GM10266 (cell line): ENCODE measurements around the gene TSSC4.

Experiments
- DNase-seq: peaks from one replicate; pipeline ENCODE4 v3.0.0; 2012; ENCODE audit errors: extremely low spot score
- TF ChIP-seq, protein P1 (sequence below): IDR thresholded peaks from 2 replicates; pipeline ENCODE4 v1.5.1; 2012; ENCODE audit warnings: mild to moderate bottlenecking, low read depth; ENCODE audit not compliant: control insufficient read depth, insufficient read depth; ENCODE audit errors: missing control alignments

The TSSC4 gene

DNA sequence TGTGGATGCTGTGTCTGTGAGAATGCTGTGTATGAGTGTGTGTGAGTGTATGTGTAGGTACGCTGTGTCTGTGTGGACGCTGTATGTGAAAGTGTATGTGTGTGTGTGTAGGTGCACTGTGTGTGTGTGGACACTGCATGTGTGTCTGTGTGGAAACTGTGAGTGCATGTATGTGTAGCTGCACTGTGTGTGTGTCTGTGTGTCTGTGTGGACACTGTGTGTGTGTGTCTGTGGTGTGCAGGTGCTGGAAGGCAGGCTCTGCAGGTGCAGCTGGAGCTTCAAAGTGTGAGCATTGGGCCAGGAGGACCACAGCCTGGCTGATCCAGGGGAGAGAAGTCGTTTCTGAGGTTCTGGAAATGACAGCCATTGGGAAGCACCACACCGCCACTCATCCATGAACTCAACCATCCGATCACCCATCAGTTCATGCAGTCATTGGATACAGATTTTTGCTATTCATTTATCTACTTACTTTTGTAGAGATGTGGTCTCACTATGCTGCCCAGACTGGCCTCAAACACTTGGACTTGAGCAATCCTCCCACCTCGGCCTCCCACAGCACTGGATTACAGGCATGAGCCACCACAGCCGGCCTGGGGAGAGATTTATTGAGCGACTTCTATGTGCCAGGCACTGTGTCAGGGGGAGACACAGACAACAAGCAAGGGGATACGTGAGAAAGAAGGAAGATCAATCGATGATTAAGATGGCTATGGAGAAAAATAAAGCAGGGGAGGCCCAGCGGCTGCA, 34.1 kb downstream of the TSSC4 start:
- TF ChIP-seq, protein P1, sequence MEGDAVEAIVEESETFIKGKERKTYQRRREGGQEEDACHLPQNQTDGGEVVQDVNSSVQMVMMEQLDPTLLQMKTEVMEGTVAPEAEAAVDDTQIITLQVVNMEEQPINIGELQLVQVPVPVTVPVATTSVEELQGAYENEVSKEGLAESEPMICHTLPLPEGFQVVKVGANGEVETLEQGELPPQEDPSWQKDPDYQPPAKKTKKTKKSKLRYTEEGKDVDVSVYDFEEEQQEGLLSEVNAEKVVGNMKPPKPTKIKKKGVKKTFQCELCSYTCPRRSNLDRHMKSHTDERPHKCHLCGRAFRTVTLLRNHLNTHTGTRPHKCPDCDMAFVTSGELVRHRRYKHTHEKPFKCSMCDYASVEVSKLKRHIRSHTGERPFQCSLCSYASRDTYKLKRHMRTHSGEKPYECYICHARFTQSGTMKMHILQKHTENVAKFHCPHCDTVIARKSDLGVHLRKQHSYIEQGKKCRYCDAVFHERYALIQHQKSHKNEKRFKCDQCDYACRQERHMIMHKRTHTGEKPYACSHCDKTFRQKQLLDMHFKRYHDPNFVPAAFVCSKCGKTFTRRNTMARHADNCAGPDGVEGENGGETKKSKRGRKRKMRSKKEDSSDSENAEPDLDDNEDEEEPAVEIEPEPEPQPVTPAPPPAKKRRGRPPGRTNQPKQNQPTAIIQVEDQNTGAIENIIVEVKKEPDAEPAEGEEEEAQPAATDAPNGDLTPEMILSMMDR, result no peak
- DNase-seq, result no peak

DNA sequence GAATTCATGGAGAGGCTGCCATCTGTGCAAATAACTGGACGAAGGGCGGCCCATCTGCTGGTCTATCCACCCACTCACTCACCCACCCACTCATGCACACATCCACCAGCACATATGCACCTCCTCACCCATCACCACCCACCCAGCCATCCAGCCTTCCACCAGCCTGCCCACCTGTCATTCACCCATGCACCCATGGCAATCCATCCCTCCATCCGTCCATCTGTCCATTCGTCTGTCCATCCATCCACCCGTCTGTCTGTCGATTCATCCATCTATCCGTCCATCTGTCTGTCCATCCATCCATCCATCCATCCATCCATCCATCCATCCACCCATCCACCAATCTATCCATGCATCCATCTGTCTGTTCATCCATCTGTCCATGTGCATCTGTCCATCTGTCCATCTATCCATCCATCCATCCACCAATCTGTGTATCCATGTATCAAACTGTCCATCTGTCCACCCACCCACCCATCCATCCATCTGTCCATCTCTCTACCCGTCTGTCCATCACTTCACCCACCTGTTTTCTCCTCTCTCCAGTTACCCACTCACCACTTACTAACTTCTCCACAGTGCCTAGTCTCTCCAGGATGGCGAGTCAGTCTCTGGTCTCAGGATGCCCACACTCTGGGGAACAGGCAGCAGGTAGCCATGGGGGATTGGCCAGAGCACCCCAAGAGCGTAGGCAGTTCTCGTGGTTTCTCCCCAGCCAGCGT, 34.9 kb downstream of the TSSC4 start:
- TF ChIP-seq, protein P1, result no peak
- no peak for DNase-seq

DNA sequence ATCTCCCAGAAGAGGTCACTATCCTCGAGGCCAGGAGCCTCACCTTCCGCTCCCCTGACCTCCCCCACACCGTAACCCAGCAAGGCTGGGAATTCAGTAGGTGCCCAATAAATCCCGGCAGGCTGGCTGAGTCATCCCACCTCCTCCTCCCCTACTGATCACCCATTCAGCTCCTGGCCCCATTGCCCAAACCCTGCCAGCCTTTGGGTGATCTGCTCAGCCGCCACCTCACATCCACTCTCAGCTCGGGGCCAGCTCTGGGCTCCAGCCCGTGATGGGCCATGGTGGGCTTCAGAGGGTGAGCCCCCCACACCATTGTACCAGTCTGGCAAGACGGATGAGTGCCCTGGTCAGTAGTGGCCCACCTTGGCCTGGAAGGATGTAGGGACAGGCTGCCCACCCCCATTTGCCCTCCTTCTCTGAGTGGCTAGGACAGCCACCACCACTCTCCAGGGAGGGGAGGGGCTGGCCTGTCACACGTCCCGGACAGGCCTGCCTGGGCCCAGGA, 35.5 kb downstream of the TSSC4 start:
- TF ChIP-seq, protein P1, result no peak
- no peak for DNase-seq

DNA sequence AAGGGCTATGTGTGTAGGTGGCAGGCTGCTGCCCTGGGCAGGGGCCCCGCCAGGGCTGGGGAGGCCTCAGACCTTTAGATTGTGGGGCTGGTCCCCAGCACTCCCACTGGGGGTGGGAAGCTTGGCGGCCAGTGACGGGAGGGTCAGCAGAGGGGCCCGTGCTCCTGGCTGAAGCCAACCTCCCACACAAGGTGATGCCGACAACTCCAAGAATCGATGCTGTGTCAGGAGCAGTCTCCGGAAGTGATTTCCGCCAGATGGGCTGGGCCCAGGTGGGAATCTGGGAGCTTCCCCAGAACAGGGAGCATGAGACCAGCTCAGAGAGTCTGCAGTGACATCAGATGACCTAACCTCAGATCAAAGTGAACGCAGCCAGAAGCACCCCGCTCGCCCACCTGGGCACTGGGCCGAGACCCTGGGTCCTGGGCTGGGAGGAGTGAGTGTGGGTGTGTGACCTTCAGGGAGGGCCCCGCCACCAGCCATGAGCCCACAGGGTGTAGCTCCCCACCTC, 36.0 kb downstream of the TSSC4 start:
- DNase-seq, result no peak
- TF ChIP-seq, protein P1, result no peak

DNA sequence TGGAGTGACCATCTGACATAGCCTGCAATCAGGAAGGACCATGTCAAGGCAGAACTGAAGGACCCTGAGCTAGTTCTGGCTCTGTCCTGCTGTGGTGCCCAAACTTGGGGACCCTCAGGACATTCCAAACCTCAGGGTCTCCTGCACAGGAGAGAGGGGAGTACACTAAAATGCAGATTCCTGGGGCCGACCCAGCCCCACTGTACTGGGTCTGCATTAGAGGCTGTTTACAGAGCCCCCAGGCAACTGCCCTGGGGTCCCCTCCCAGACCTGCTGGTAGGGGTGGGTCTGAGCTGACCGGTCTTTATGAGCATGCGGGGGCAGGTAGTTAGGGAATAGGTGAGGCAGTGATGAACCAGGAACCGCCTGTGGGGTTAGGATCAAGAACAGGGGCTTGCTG, 37.0 kb downstream of the TSSC4 start:
- TF ChIP-seq, protein P1, result no peak
- no peak for DNase-seq

DNA sequence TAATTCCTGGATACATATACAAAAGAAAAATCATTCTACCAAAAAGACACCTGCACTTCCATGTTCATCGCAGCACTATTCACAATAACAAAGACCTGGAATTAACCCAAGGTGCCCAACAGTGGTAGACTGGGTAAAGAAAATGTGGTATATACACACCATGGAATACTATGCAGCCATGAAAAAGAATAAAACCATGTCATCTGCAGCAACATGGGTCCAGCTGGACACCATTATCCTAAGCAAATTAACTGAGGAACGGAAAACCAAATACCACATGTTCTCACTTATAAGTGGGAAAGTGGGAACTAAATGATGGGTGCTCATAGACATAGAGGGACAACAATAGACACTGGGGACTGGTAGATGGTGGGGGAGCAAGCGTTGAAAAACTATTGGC, 39.3 kb downstream of the TSSC4 start:
- no peak for DNase-seq
- TF ChIP-seq, protein P1, result no peak

DNA sequence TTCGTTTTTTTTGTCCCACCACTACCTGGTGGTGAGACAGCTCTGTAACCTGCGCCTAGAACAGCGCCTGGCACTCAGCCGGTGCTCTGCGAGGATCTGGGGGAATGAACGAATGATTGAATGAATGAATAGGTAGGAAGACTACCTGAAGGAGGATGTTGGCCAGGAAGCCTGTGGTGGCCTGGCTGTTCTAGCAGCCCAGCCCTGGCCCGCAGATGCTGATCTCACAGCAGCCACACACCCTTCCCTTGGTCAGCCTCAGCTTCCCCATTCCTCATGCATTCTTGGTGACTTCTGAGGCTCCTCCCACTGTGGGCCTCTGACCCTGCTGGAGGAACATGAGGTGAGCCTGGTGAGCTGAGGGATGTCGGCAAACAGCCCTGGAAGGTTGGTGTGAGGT, 40.1 kb downstream of the TSSC4 start:
- no peak for DNase-seq
- TF ChIP-seq, protein P1, result no peak
